K562 (cell line): ENCODE results near the gene CPNE6. TPM values are rescaled to one million over a fixed set of nuclear protein-coding genes. Genes with fewer than 3 reads are reported as not detected.

ENCODE experiments used
- ATAC-seq: fragments of 200-7000 bp; cut with Tn5 transposase; 3 replicates; pipeline ENCODE4 v1.9.1; 2020; ENCODE audit warnings: moderate library complexity
- BruUV-seq: library from RNA; stranded (reverse); fragments of 400-500 nt; replicated peaks from 2 replicates; lab custom pipeline; 2021; lab: Mats Ljungman, UMichigan
- CTCF ChIA-PET: fragments of 300-600 bp; formaldehyde crosslinking; extraction: SDS; loops from one replicate; lab custom pipeline; 2021; ENCODE audit warnings: low intra/inter-chr PET ratio; lab: Yijun Ruan, JAX
- POLR2A ChIA-PET: fragments of 300-600, 350-650 bp; sonication (Branson Sonifier 250); formaldehyde crosslinking; extraction: SDS; loops from one replicate; lab custom pipeline; 2021; ENCODE audit warnings: antibody characterized with exemption, inconsistent platforms; lab: Yijun Ruan, JAX
- DNase-seq, 4 experiments: peaks; one replicate each; pipeline versions ENCODE4 v3.0.0 to v3.0.0-alpha.2; 2011 to 2018; ENCODE audit warnings: low spot score in 3 of 4, mixed read lengths in 3 of 4; ENCODE audit errors: extremely low read depth in 1 of 4
- FAIRE-seq: peaks from 2 replicates; lab custom pipeline; 2011; peaks lifted over from hg19 to GRCh38; lab: Jason Lieb, UNC
- H2AFZ ChIP-seq: 2 replicates; pipeline ENCODE4 v1.6.0; 2011; ENCODE audit warnings: low read depth, low read length, control low read depth, inconsistent platforms
- H3K27ac ChIP-seq: fragments of 200-600 bp; 3 replicates; pipeline ENCODE4 v1.8.0; 2011; ENCODE audit warnings: low read depth, mild to moderate bottlenecking, control low read depth, inconsistent platforms, low read length, moderate library complexity, mixed read lengths; ENCODE audit errors: extremely low read depth
- H3K27me3 ChIP-seq, 2 experiments: fragments of 300-600 bp in 1 of 2; 2 replicates in 1 of 2; 3 replicates in 1 of 2; pipeline versions ENCODE4 v1.6.0 to v1.8.0; 2011; ENCODE audit warnings: inconsistent platforms in 2 of 2, low read length in 2 of 2, mild to moderate bottlenecking in 1 of 2, mixed read lengths in 1 of 2, moderate library complexity in 1 of 2; ENCODE audit not compliant: control insufficient read depth in 2 of 2, insufficient read depth in 2 of 2
- H3K36me3 ChIP-seq: fragments of 300-600 bp; 3 replicates; pipeline ENCODE4 v1.8.0; 2011; ENCODE audit warnings: mild to moderate bottlenecking, low read length, inconsistent platforms; ENCODE audit not compliant: control insufficient read depth, insufficient read depth
- H3K4me1 ChIP-seq, 2 experiments: fragments of 200-600 bp in 1 of 2; replicated peaks in 1 of 2; 2 replicates in 1 of 2; 3 replicates in 1 of 2; pipeline versions ENCODE4 v1.5.1 to v1.8.0; 2011; ENCODE audit warnings: inconsistent platforms in 2 of 2, low read length in 2 of 2, mild to moderate bottlenecking in 1 of 2, mixed read lengths in 1 of 2, moderate library complexity in 1 of 2; ENCODE audit not compliant: control insufficient read depth in 2 of 2, insufficient read depth in 2 of 2
- H3K4me2 ChIP-seq: 2 replicates; pipeline ENCODE4 v1.6.1; 2011; ENCODE audit warnings: low read length, control low read depth, inconsistent platforms, mixed read lengths; ENCODE audit not compliant: insufficient read depth
- H3K4me3 ChIP-seq: fragments of 200-600 bp; sonication (generic), shearing (Covaris generic); 2 replicates; pipeline ENCODE4 v1.5.1; 2016; ENCODE audit warnings: control low read depth, inconsistent platforms
- H3K79me2 ChIP-seq: fragments of 200-600 bp; 3 replicates; pipeline ENCODE4 v1.8.0; 2011; ENCODE audit warnings: low read length, inconsistent platforms; ENCODE audit not compliant: control insufficient read depth, insufficient read depth
- H3K9ac ChIP-seq, 2 experiments: 2 replicates each; pipeline versions ENCODE4 v1.6.0 to v1.6.1; 2011; ENCODE audit warnings: low read depth in 2 of 2, low read length in 2 of 2, control low read depth in 1 of 2, inconsistent platforms in 1 of 2, mild to moderate bottlenecking in 1 of 2, mixed read lengths in 1 of 2; ENCODE audit not compliant: insufficient read depth in 1 of 2
- H3K9me1 ChIP-seq: one replicate; pipeline ENCODE4 v1.6.0; 2011; ENCODE audit warnings: inconsistent platforms, mild to moderate bottlenecking, low read length, moderate library complexity; ENCODE audit not compliant: control insufficient read depth, insufficient read depth
- H3K9me3 ChIP-seq: replicated peaks from 2 replicates; pipeline ENCODE4 v1.5.1; 2011; ENCODE audit warnings: low read depth, low read length, inconsistent platforms; ENCODE audit not compliant: control insufficient read depth, insufficient read depth
- H4K20me1 ChIP-seq: replicated peaks from 2 replicates; pipeline ENCODE4 v1.6.1; 2011; ENCODE audit warnings: low read length, inconsistent platforms, mixed read lengths; ENCODE audit not compliant: control insufficient read depth, insufficient read depth
- EGR1 ChIP-seq: fragments of 450-650 bp; conservative IDR thresholded peaks from 2 replicates; pipeline ENCODE4 v1.6.1; 2017; ENCODE audit warnings: mild to moderate bottlenecking
- MIER1 ChIP-seq: fragments of 450-650 bp; IDR thresholded peaks from 2 replicates; pipeline ENCODE4 v1.6.1; 2016; ENCODE audit warnings: antibody characterized with exemption, mild to moderate bottlenecking, low read depth
- ZFPM2 ChIP-seq: fragments of 250-450 bp; sonication (Bioruptor Pico); IDR thresholded peaks from 2 replicates; pipeline ENCODE4 v1.5.1; 2022; ENCODE audit warnings: mild to moderate bottlenecking
- WGBS: fragments of 100-300 bp; shearing (Covaris generic); methylation state at CpG from one replicate; pipeline ENCODE4 v1.1.6; 2016; ENCODE audit warnings: low coverage, mixed read lengths; ENCODE audit not compliant: insufficient coverage; ENCODE audit errors: missing lambda C conversion rate; 5-methylcytosine and 5-hydroxymethylcytosine counted together
- in situ Hi-C: fragments of 300-500 bp; cut with MboI; formaldehyde crosslinking; loops from 4 replicates; pipeline ENCODE4 v1.15.0; 2018; ENCODE audit warnings: inconsistent platforms, mixed read lengths
- intact Hi-C: fragments of 100-400 bp; cut with micrococcal nuclease; formaldehyde crosslinking; loops from 2 replicates; pipeline ENCODE4 v1.14.2; 2022
- polyA plus RNA-seq, 8 experiments: library from polyadenylated mRNA; depleted of rRNA in 4 of 8; stranded (reverse) in 5 of 8; unstranded in 3 of 8; fragments of >200 nt; fragmentation: Nextera tagmentation in 2 of 8; fragmentation: Illumina TruSeq in 1 of 8; extraction: Ambion mirVana in 2 of 8; extraction: Trizol in 1 of 8; gene quantifications; 2 replicates each; pipeline versions ENCODE4 v1.2.1 to v1.2.3, GENCODE V29; 2011 to 2014; ENCODE audit warnings: inconsistent platforms in 1 of 8, missing spikeins in 1 of 8
- total RNA-seq, 7 experiments: library from RNA; depleted of rRNA in 6 of 7; stranded (reverse); fragments of >200 nt in 6 of 7; fragmentation: Illumina TruSeq in 2 of 7; extraction: Trizol in 2 of 7; gene quantifications; 2 replicates each; pipeline versions ENCODE4 v1.2.1 to v1.2.3, GENCODE V29; 2011 to 2021; ENCODE audit warnings: low replicate concordance in 1 of 7

The CPNE6 gene
- total and polyA plus RNA-seq, 9 of the 15 experiments (the other 6 are each of a cell fraction or from before 2014, with no cell fraction given): not detected

GRCh38 chr14:24052656-24053547 lies 18.5 kb upstream of the CPNE6 start:
- intact Hi-C loops (no loop called here), in situ Hi-C loops (loop anchor here (10.0 kb wide), 1 partner anchor 382 kb away; no protein-coding TSS in a partner anchor)
- no peaks in the 10 kb centered on the region for H3K9me1 ChIP-seq
- peaks cover 4% of the 10 kb centered on the region for H4K20me1 ChIP-seq
- no peaks in the 10 kb centered on the region for H3K36me3 ChIP-seq
- no TSS peak for BruUV-seq
- no peak overlapping the region for H3K27ac ChIP-seq
- no peak overlapping the region for H3K4me3 ChIP-seq
- no peaks in the 10 kb centered on the region for H3K79me2 ChIP-seq
- ATAC-seq (no peak), FAIRE-seq (no peak), DNase-seq (peak in 1 of 4 experiments; percentile 15)
- TF ChIP-seq ZFPM2 (CRISPR knock-in tag) (no peak), MIER1 (peak; percentile 17; the same call in 1 of the 2 replicates), EGR1 (peak; percentile 49)
- H3K27me3 ChIP-seq: peaks cover 0 to 25% of the 10 kb centered on the region in 2 experiments; a peak in 2 of 5 replicates
- 28% methylated on average over 14 of the region's 20 CpGs for WGBS
- H3K9me3 ChIP-seq: no peaks in the 10 kb centered on the region
- H3K9ac ChIP-seq: peak overlapping the region in 1 of 2 experiments; percentile 40; a peak in 1 of 4 replicates
- CTCF ChIA-PET: no interaction called here
- H2AFZ ChIP-seq: no peak overlapping the region
- POLR2A ChIA-PET: interaction anchor here (0.6 to 1.1 kb wide), 2 partner anchors 62 to 238 kb away, joined by 3 read pairs; no protein-coding TSS in a partner anchor
- H3K4me2 ChIP-seq: peak overlapping the region; percentile 11; the same call in 1 of the 2 replicates
- H3K4me1 ChIP-seq: peaks cover 9 to 23% of the 10 kb centered on the region in 2 experiments; a peak in 3 of 5 replicates
